Measurements from ENCODE around the gene STK40.
A peak's percentile ranks its signal among the peaks of the same experiment; 100 is the strongest.

The STK40 gene

GRCh38 chr1:36345353-36345752 is 40.4 kb downstream of the STK40 start:
- H3K27ac Mint-ChIP-seq = no peak overlapping the region
- no peaks in the 10 kb centered on the region for H3K27me3 Mint-ChIP-seq
- DNase-seq = no peak
- H3K4me1 Mint-ChIP-seq = peaks cover 30% of the 10 kb centered on the region
- H3K9me3 Mint-ChIP-seq = no peaks in the 10 kb centered on the region
- H3K4me3 Mint-ChIP-seq = no peak overlapping the region
- no peak for ATAC-seq

GRCh38 chr1:36344395-36344680 is 41.4 kb downstream of the STK40 start:
- no peak for ATAC-seq
- Mint-ChIP-seq H3K4me3 (no peak overlapping the region), H3K4me1 (peaks cover 20% of the 10 kb centered on the region), H3K27me3 (no peaks in the 10 kb centered on the region), H3K9me3 (no peaks in the 10 kb centered on the region), H3K27ac (peak overlapping the region in 1 of 2 donors; percentile 76)
- no peak for DNase-seq

GRCh38 chr1:36343651-36344394 is 41.9 kb downstream of the STK40 start:
- no peak for DNase-seq
- Mint-ChIP-seq H3K27ac (peak overlapping the region in 1 of 2 donors; percentile 52), H3K4me3 (no peak overlapping the region), H3K4me1 (peaks cover 17% of the 10 kb centered on the region), H3K27me3 (no peaks in the 10 kb centered on the region), H3K9me3 (no peaks in the 10 kb centered on the region)
- no peak for ATAC-seq

- Mint-ChIP-seq H3K9me3 (no peaks in the 10 kb centered on the region), H3K4me1 (peaks cover 17% of the 10 kb centered on the region), H3K27me3 (no peaks in the 10 kb centered on the region), H3K4me3 (no peak overlapping the region), H3K27ac (no peak overlapping the region)
- ATAC-seq = peak; percentile 68
- peak; percentile 41 to 52 for DNase-seq
Measured at GRCh38 chr1:36342426-36343185, 43.1 kb downstream of the STK40 start.

- H3K27me3 Mint-ChIP-seq = no peaks in the 10 kb centered on the region
- H3K9me3 Mint-ChIP-seq = no peaks in the 10 kb centered on the region
- H3K27ac Mint-ChIP-seq = no peak overlapping the region
- DNase-seq (no peak), ATAC-seq (no peak)
- H3K4me1 Mint-ChIP-seq = peaks cover 21% of the 10 kb centered on the region
- no peak overlapping the region for H3K4me3 Mint-ChIP-seq
Measured at GRCh38 chr1:36341626-36342320, 44.0 kb downstream of the STK40 start.

- Mint-ChIP-seq H3K27ac (no peak overlapping the region), H3K27me3 (no peaks in the 10 kb centered on the region), H3K4me3 (no peak overlapping the region), H3K9me3 (no peaks in the 10 kb centered on the region), H3K4me1 (peaks cover 16% of the 10 kb centered on the region)
- DNase-seq (no peak), ATAC-seq (no peak)
Measured at GRCh38 chr1:36339615-36340014, 46.1 kb downstream of the STK40 start.

- DNase-seq (no peak), ATAC-seq (no peak)
- Mint-ChIP-seq H3K4me1 (peaks cover 12% of the 10 kb centered on the region), H3K9me3 (no peaks in the 10 kb centered on the region), H3K4me3 (no peak overlapping the region), H3K27ac (no peak overlapping the region), H3K27me3 (no peaks in the 10 kb centered on the region)
Measured at GRCh38 chr1:36339215-36339614, 46.5 kb downstream of the STK40 start.

GRCh38 chr1:36337830-36338229 is 47.9 kb downstream of the STK40 start:
- peak overlapping the region in 1 of 2 donors; percentile 14 for H3K27ac Mint-ChIP-seq
- H3K4me3 Mint-ChIP-seq = no peak overlapping the region
- ATAC-seq (no peak), DNase-seq (no peak)
- peaks cover 6% of the 10 kb centered on the region for H3K4me1 Mint-ChIP-seq
- no peaks in the 10 kb centered on the region for H3K9me3 Mint-ChIP-seq
- H3K27me3 Mint-ChIP-seq = no peaks in the 10 kb centered on the region

- DNase-seq = no peak
- H3K9me3 Mint-ChIP-seq = no peaks in the 10 kb centered on the region
- H3K4me1 Mint-ChIP-seq = peaks cover 17% of the 10 kb centered on the region
- H3K27me3 Mint-ChIP-seq = peaks cover 20% of the 10 kb centered on the region
- H3K27ac Mint-ChIP-seq = no peak overlapping the region
- no peak for ATAC-seq
- H3K4me3 Mint-ChIP-seq = no peak overlapping the region
Measured at GRCh38 chr1:36330940-36331339, 54.8 kb downstream of the STK40 start.

GRCh38 chr1:36329817-36330216 is 55.9 kb downstream of the STK40 start:
- ATAC-seq = no peak
- H3K27ac Mint-ChIP-seq = no peak overlapping the region
- no peak for DNase-seq
- no peak overlapping the region for H3K4me3 Mint-ChIP-seq
- no peaks in the 10 kb centered on the region for H3K9me3 Mint-ChIP-seq
- H3K27me3 Mint-ChIP-seq = peaks cover 27% of the 10 kb centered on the region
- H3K4me1 Mint-ChIP-seq = peaks cover 20% of the 10 kb centered on the region

GRCh38 chr1:36328713-36329112 is 57.0 kb downstream of the STK40 start:
- peaks cover 31% of the 10 kb centered on the region for H3K4me1 Mint-ChIP-seq

GRCh38 chr1:36328088-36328480 is 57.6 kb downstream of the STK40 start:
- Mint-ChIP-seq H3K27me3 (peaks cover 27% of the 10 kb centered on the region), H3K4me1 (peaks cover 32% of the 10 kb centered on the region), H3K27ac (no peak overlapping the region), H3K9me3 (no peaks in the 10 kb centered on the region), H3K4me3 (no peak overlapping the region)
- DNase-seq = no peak
- no peak for ATAC-seq

More at GRCh38 chr1:36328713-36329112, 57.0 kb downstream of the STK40 start:
- ATAC-seq = no peak
- Mint-ChIP-seq H3K9me3 (no peaks in the 10 kb centered on the region), H3K27ac (no peak overlapping the region), H3K27me3 (peaks cover 27% of the 10 kb centered on the region), H3K4me3 (no peak overlapping the region)
- no peak for DNase-seq

- no peak overlapping the region for H3K27ac Mint-ChIP-seq
- ATAC-seq (peak; percentile 20), DNase-seq (no peak)
- no peak overlapping the region for H3K4me3 Mint-ChIP-seq
- no peaks in the 10 kb centered on the region for H3K9me3 Mint-ChIP-seq
- H3K27me3 Mint-ChIP-seq = peaks cover 27% of the 10 kb centered on the region
- H3K4me1 Mint-ChIP-seq = peaks cover 32% of the 10 kb centered on the region
Measured at GRCh38 chr1:36327421-36328087, 58.2 kb downstream of the STK40 start.

- no peak overlapping the region for H3K27ac Mint-ChIP-seq
- H3K4me1 Mint-ChIP-seq = peaks cover 38% of the 10 kb centered on the region
- H3K4me3 Mint-ChIP-seq = no peak overlapping the region
- H3K9me3 Mint-ChIP-seq = no peaks in the 10 kb centered on the region
- no peak for ATAC-seq
- no peak for DNase-seq
- H3K27me3 Mint-ChIP-seq = peaks cover 27% of the 10 kb centered on the region
Measured at GRCh38 chr1:36326499-36326898, 59.2 kb downstream of the STK40 start.

GRCh38 chr1:36324353-36324703 is 61.4 kb downstream of the STK40 start:
- H3K9me3 Mint-ChIP-seq = no peaks in the 10 kb centered on the region
- no peak for ATAC-seq

More at GRCh38 chr1:36324353-36324703, 61.4 kb downstream of the STK40 start:
- Mint-ChIP-seq H3K27me3 (peaks cover 34% of the 10 kb centered on the region), H3K27ac (no peak overlapping the region), H3K4me1 (peaks cover 51% of the 10 kb centered on the region), H3K4me3 (peak overlapping the region; percentile 76 to 87)
- DNase-seq = no peak
